Fibroblast of lung (primary cell): ENCODE data around the gene KLHL2. TPM values are rescaled to one million over a fixed set of nuclear protein-coding genes. Genes with fewer than 3 reads are reported as not detected.

Source experiments
- DNase-seq, 2 donors: peaks; one replicate each; pipeline versions ENCODE4 v3.0.0 to v3.0.0-alpha.2; 2010; ENCODE audit warnings: low read depth in 2 of 2
- H2AFZ ChIP-seq: 2 replicates; pipeline ENCODE4 v1.5.1; 2012; ENCODE audit warnings: low read length, control low read depth, inconsistent platforms
- H3K27ac ChIP-seq: 2 replicates; pipeline ENCODE4 v1.5.1; 2011; ENCODE audit warnings: low read length, control low read depth; ENCODE audit not compliant: insufficient read depth
- H3K27me3 ChIP-seq: 2 replicates; pipeline ENCODE4 v1.5.1; 2011; ENCODE audit warnings: mild to moderate bottlenecking, low read length; ENCODE audit not compliant: control insufficient read depth, insufficient read depth
- H3K36me3 ChIP-seq: 2 replicates; pipeline ENCODE4 v1.5.1; 2011; ENCODE audit warnings: low read length; ENCODE audit not compliant: control insufficient read depth, insufficient read depth
- H3K4me1 ChIP-seq: 2 replicates; pipeline ENCODE4 v1.5.1; 2011; ENCODE audit warnings: low read length; ENCODE audit not compliant: control insufficient read depth, insufficient read depth; ENCODE audit errors: extremely low read depth
- H3K4me2 ChIP-seq: 2 replicates; pipeline ENCODE4 v1.5.1; 2011; ENCODE audit warnings: low read length, control low read depth; ENCODE audit not compliant: insufficient read depth; ENCODE audit errors: extremely low read depth
- H3K4me3 ChIP-seq, 4 experiments: fragments of 200-600 bp in 1 of 4; sonication (generic) in 1 of 4; replicated peaks in 1 of 4; 2 replicates each; pipeline ENCODE4 v1.5.1; 2011 to 2016; ENCODE audit warnings: low read length in 4 of 4, low read depth in 3 of 4, mild to moderate bottlenecking in 3 of 4, control low read depth in 2 of 4, inconsistent platforms in 1 of 4, mixed read lengths in 1 of 4; ENCODE audit not compliant: insufficient read depth in 1 of 4; ENCODE audit errors: control extremely low read depth in 1 of 4
- H3K79me2 ChIP-seq: 2 replicates; pipeline ENCODE4 v1.5.1; 2012; ENCODE audit warnings: mild to moderate bottlenecking, low read length, inconsistent platforms; ENCODE audit not compliant: control insufficient read depth, insufficient read depth
- H3K9ac ChIP-seq: 2 replicates; pipeline ENCODE4 v1.5.1; 2011; ENCODE audit warnings: mild to moderate bottlenecking, low read length, control low read depth; ENCODE audit not compliant: insufficient read depth
- H3K9me3 ChIP-seq: 2 replicates; pipeline ENCODE4 v1.5.1; 2012; ENCODE audit warnings: low read depth, low read length; ENCODE audit not compliant: control insufficient read depth, insufficient read depth
- H4K20me1 ChIP-seq: 2 replicates; pipeline ENCODE4 v1.5.1; 2011; ENCODE audit warnings: low read length; ENCODE audit not compliant: control insufficient read depth, insufficient read depth; ENCODE audit errors: extremely low read depth
- EZH2 ChIP-seq: IDR thresholded peaks from 2 replicates; pipeline ENCODE4 v1.5.1; 2012; ENCODE audit warnings: low read length, control low read depth, mild to moderate bottlenecking; ENCODE audit errors: missing control alignments
- polyA plus RNA-seq, 2 donors: library from polyadenylated mRNA; depleted of rRNA in 1 of 2; stranded (reverse) in 1 of 2; unstranded in 1 of 2; fragments of >200 nt; gene quantifications; 2 replicates each; pipeline ENCODE4 v1.2.1, GENCODE V29; 2011 to 2012; ENCODE audit warnings: missing spikeins in 1 of 2
- total RNA-seq: library from RNA; depleted of rRNA; stranded (reverse); fragments of >200 nt; gene quantifications from 2 replicates; pipeline ENCODE4 v1.2.1, GENCODE V29; 2014
- TF ChIP-seq, protein P1 (sequence below), 2 donors: IDR thresholded peaks in 1 of 2; conservative IDR thresholded peaks in 1 of 2; 1 replicate in 1 of 2; 2 replicates in 1 of 2; pipeline ENCODE4 v1.5.1; 2011 to 2012; ENCODE audit warnings: low read length in 2 of 2, control low read depth in 1 of 2, inconsistent platforms in 1 of 2, low read depth in 1 of 2, mild to moderate bottlenecking in 1 of 2

KLHL2 gene
- total and polyA plus RNA-seq, 2 donors (not counting 1 experiment from before 2014, with no cell fraction given) = 14.5 to 26.1 TPM

- Histone ChIP-seq H3K27me3 (no peaks in the 10 kb centered on the region), H3K4me2 (no peak overlapping the region), H3K4me3 (no peak overlapping the region), H3K9me3 (no peaks in the 10 kb centered on the region), H3K79me2 (no peaks in the 10 kb centered on the region), H3K36me3 (no peaks in the 10 kb centered on the region), H3K27ac (no peak overlapping the region), H3K4me1 (no peaks in the 10 kb centered on the region), H3K9ac (no peak overlapping the region), H2AFZ (no peak overlapping the region), H4K20me1 (no peaks in the 10 kb centered on the region)
- no peak for DNase-seq
- no peak for TF ChIP-seq EZH2
- TF ChIP-seq, protein P1, sequence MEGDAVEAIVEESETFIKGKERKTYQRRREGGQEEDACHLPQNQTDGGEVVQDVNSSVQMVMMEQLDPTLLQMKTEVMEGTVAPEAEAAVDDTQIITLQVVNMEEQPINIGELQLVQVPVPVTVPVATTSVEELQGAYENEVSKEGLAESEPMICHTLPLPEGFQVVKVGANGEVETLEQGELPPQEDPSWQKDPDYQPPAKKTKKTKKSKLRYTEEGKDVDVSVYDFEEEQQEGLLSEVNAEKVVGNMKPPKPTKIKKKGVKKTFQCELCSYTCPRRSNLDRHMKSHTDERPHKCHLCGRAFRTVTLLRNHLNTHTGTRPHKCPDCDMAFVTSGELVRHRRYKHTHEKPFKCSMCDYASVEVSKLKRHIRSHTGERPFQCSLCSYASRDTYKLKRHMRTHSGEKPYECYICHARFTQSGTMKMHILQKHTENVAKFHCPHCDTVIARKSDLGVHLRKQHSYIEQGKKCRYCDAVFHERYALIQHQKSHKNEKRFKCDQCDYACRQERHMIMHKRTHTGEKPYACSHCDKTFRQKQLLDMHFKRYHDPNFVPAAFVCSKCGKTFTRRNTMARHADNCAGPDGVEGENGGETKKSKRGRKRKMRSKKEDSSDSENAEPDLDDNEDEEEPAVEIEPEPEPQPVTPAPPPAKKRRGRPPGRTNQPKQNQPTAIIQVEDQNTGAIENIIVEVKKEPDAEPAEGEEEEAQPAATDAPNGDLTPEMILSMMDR (conservative IDR thresholded peaks at IDR 0.05 in 1 of 2, IDR thresholded peaks at IDR 0.05 in 1 of 2; ENCODE audit: low read depth in 1 of 2, low read length in 2 of 2) = no peak
Observed at GRCh38 chr4:165185448-165185847, 21.9 kb upstream of the KLHL2 start.

DNA sequence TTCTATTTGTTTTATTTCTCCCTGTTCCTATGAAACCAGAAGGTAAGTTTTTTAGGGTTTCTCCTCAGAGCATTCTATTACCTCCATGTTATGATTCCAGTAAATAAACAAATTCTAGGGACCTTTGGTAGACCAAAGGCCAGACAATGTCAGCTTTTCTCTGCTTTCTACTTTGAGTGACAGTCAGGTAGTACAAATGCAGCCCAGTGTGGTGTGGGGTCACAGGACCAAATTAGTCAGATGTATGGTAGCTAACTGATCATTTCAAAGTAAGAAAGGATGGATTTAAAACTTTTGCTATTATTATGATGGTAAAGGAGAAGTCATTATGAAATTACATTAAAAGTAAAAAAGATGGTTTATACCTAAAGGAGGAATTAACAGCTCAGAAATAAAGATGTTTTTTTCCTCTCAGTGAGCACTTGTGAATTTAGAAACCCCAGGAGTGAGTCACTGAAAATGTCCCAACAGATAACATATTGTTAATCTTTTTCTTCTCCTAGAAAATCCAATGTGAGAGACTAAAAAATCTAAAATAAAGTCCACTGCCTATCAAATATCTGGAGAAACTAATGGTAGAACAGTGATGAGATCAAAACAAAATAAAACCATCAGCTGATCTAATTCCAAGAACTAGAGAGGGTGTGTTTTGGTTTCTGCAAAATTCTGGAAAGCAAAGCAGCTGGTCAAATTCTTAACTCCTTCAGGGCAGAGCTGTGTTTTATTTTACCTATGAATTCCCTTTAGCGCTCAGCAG is 16.6 kb upstream of the KLHL2 start:
- Histone ChIP-seq H3K27ac (no peak overlapping the region), H3K9me3 (no peaks in the 10 kb centered on the region), H3K9ac (no peak overlapping the region), H3K79me2 (no peaks in the 10 kb centered on the region), H2AFZ (no peak overlapping the region), H3K36me3 (no peaks in the 10 kb centered on the region), H3K4me3 (no peak overlapping the region), H4K20me1 (no peaks in the 10 kb centered on the region), H3K4me2 (no peak overlapping the region), H3K4me1 (no peaks in the 10 kb centered on the region), H3K27me3 (no peaks in the 10 kb centered on the region)
- no peak for DNase-seq
- TF ChIP-seq EZH2 = no peak
- TF ChIP-seq, protein P1 (conservative IDR thresholded peaks at IDR 0.05 in 1 of 2, IDR thresholded peaks at IDR 0.05 in 1 of 2; ENCODE audit: low read depth in 1 of 2, low read length in 2 of 2) = no peak

DNA sequence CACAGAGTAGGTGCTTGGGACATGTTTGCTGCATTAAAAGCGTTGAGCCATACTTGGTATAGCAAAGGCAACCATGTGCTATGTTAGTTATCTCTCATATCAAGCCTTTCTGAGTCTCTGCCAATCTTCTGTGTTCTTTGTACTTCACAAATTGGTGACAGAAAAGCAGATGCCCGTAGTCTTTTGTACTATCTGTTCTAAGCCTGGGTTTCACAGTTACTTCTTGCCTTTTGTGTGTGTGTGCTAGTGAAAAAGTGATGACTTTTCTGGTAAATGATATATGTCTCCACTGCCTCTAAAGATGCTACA is 16.1 kb upstream of the KLHL2 start:
- H2AFZ ChIP-seq = no peak overlapping the region
- no peak for DNase-seq
- no peak overlapping the region for H3K9ac ChIP-seq
- H3K4me2 ChIP-seq = no peak overlapping the region
- no peak overlapping the region for H3K27ac ChIP-seq
- H3K79me2 ChIP-seq = no peaks in the 10 kb centered on the region
- H3K27me3 ChIP-seq = no peaks in the 10 kb centered on the region
- H3K4me1 ChIP-seq = no peaks in the 10 kb centered on the region
- TF ChIP-seq, protein P1 (conservative IDR thresholded peaks at IDR 0.05 in 1 of 2, IDR thresholded peaks at IDR 0.05 in 1 of 2; ENCODE audit: low read depth in 1 of 2, low read length in 2 of 2) = no peak
- no peaks in the 10 kb centered on the region for H3K36me3 ChIP-seq
- H3K9me3 ChIP-seq = no peaks in the 10 kb centered on the region
- H3K4me3 ChIP-seq = no peak overlapping the region
- no peaks in the 10 kb centered on the region for H4K20me1 ChIP-seq
